ENCODE data around the gene POC5. TPM values are rescaled to one million over a fixed set of nuclear protein-coding genes. Genes with fewer than 3 reads are reported as not detected.

Gene POC5, protein sequence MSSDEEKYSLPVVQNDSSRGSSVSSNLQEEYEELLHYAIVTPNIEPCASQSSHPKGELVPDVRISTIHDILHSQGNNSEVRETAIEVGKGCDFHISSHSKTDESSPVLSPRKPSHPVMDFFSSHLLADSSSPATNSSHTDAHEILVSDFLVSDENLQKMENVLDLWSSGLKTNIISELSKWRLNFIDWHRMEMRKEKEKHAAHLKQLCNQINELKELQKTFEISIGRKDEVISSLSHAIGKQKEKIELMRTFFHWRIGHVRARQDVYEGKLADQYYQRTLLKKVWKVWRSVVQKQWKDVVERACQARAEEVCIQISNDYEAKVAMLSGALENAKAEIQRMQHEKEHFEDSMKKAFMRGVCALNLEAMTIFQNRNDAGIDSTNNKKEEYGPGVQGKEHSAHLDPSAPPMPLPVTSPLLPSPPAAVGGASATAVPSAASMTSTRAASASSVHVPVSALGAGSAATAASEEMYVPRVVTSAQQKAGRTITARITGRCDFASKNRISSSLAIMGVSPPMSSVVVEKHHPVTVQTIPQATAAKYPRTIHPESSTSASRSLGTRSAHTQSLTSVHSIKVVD
- polyA plus RNA-seq (2013, experiment 1 of 2), result 5.9 TPM
- 6.1 TPM for polyA plus RNA-seq (2013, experiment 2 of 2)

DNA sequence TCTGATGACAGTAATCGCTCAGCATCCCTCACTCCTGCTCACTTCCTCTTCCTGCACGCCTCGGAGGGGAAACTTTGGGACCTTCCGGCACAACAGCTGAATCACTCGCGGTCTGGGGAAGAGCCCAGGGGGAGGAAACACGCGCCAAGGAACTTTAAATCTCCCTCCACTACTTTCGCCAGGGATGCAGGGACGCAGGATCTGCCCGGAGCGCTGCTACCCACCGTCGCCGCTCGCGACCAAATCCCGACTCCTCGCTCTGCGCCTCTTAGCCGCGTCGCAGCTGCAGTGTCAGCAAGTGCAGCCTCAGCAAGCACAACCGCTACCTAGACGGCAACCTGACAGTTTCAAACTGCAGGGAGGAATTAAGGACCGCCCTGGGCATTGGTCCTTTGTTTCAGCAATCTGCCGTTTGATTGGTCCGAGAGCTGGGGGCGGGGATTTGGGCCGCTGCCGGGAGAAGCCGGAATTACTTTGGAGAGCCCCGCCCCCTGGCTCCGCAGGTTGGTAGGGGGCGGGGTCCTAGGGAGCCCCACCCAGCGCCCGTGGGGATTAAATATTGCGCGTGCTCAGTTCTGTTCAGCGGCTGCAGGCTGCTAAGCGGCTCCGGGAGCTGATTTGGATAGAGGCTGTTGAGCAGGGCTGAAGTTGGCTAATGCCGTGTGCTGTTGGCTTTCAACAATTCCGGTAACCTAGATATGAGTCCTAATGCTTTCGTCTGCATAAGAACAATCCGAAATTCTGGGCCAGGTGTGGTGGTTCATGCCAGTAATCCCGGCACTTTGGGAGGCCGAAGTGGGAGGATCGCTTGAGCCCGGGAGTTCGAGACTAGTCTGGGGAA is at the start of gene POC5:
Gene POC5 (minus strand): TSS at position 356 of the 841 bp plus-strand sequence. CDS start 4,500 bp downstream, outside the sequence.
- Histone ChIP-seq H2BK12ac (ENCODE audit: low read length in 2 of 2) (peak within 1 kb of the TSS in 1 of 2 experiments; percentile 40), H3K27ac (ENCODE audit: low read length, poor library complexity, severe bottlenecking) (peak within 1 kb of the TSS; percentile 80), H3K4me3 (ENCODE audit: insufficient read depth in 1 of 2, low read depth in 1 of 2, low read length in 2 of 2) (peak within 1 kb of the TSS; percentile 78 to 95), H3K4me1 (ENCODE audit: control insufficient read depth, insufficient read depth, low read depth, low read length) (peaks cover 2% of the 10 kb centered on the region), H3K18ac (ENCODE audit: low read depth in 1 of 2, low read length in 2 of 2) (peak within 1 kb of the TSS; percentile 65 to 91), H2BK5ac (ENCODE audit: low read depth, low read length, poor library complexity, severe bottlenecking) (no peak within 1 kb of the TSS), H3K9me3 (ENCODE audit: control insufficient read depth, low read length) (no peaks in the 10 kb centered on the region), H2AK5ac (ENCODE audit: low read length, severe bottlenecking) (no peak within 1 kb of the TSS), H3K14ac (ENCODE audit: low read length in 2 of 2) (peak within 1 kb of the TSS in 1 of 2 experiments; percentile 50), H3K4me2 (ENCODE audit: low read length, poor library complexity, severe bottlenecking) (peak within 1 kb of the TSS; percentile 67), H2BK15ac (ENCODE audit: low read depth, poor library complexity, severe bottlenecking) (no peak within 1 kb of the TSS), H2BK120ac (ENCODE audit: low read depth, low read length) (peak within 1 kb of the TSS; percentile 22), H4K91ac (ENCODE audit: low read length) (peak within 1 kb of the TSS; percentile 36), H2AFZ (ENCODE audit: low read depth, low read length) (peak within 1 kb of the TSS; percentile 86), H3K23ac (ENCODE audit: low read length in 2 of 2) (no peak within 1 kb of the TSS), H4K8ac (ENCODE audit: low read length) (peak within 1 kb of the TSS; percentile 96), H3K27me3 (ENCODE audit: control insufficient read depth in 1 of 2, insufficient read depth in 1 of 2, low read length in 2 of 2) (peaks cover 3 to 5% of the 10 kb centered on the region in 2 experiments), H3K9ac (ENCODE audit: low read length) (peak within 1 kb of the TSS; percentile 93), H3K79me1 (replicated peaks; ENCODE audit: low read length, poor library complexity, severe bottlenecking) (peaks cover 3% of the 10 kb centered on the region), H3K36me3 (ENCODE audit: control insufficient read depth in 1 of 2, insufficient read depth in 2 of 2, low read depth in 1 of 2, low read length in 2 of 2) (peaks cover 2 to 3% of the 10 kb centered on the region in 2 experiments), H3K4ac (ENCODE audit: low read depth in 1 of 2, low read length in 2 of 2) (peak within 1 kb of the TSS in 1 of 2 experiments; percentile 8)
- WGBS, result 17% methylated on average over 48 of the region's 51 CpGs
- DNase-seq, result peak; percentile 96

DNA sequence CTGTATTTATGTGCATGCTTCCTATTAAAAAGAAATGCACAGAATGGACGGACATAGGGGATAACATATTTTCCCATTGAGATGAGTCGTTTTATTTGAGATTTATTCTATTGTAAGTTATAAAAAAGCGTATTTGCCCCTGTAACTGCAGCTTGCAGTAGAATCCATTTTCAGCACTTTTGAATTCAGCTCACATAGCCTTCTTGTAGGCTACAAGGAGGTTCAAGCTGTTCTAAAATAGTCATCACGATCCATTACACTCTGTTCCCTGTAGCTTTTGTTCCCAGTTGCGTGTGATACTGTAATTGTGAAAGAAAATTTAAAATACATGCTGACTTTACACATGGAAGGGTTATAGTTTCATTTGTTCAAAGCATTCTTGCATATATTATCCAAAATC is 40.9 kb upstream of the POC5 start:
- no peak overlapping the region for H3K27ac ChIP-seq (ENCODE audit: low read length, poor library complexity, severe bottlenecking)

DNA sequence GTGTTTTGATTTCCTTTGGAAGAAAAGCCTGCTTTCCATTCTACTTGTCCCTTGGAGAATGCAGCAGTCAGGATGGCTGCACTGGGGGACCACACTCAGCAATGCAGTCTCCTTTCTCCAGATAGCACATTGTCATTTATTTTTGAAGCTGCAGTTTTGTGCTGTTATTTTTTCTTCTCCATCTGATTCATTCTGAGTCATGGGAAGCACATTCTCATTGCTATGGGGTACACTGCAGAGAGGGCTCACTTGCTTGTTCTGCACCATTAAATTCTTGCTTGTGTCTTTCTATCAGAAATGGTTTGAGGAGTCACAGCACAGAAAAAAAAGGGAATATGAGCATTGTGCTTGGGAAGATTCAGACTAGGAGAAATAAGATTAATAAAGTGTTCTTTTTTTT is 39.7 kb upstream of the POC5 start:
- no peak overlapping the region for H2AK5ac ChIP-seq (ENCODE audit: low read length, severe bottlenecking)
- no peak overlapping the region for H4K91ac ChIP-seq (ENCODE audit: low read length)
- no peak overlapping the region for H4K8ac ChIP-seq (ENCODE audit: low read length)
- peaks cover 0 to 4% of the 10 kb centered on the region in 2 experiments for H3K27me3 ChIP-seq (ENCODE audit: control insufficient read depth in 1 of 2, insufficient read depth in 1 of 2, low read length in 2 of 2)
- no peak for DNase-seq
- H2BK120ac ChIP-seq (ENCODE audit: low read depth, low read length), result no peak overlapping the region
- no peak overlapping the region for H3K4me3 ChIP-seq (ENCODE audit: insufficient read depth in 1 of 2, low read depth in 1 of 2, low read length in 2 of 2)
- no peaks in the 10 kb centered on the region for H3K36me3 ChIP-seq (ENCODE audit: control insufficient read depth in 1 of 2, insufficient read depth in 2 of 2, low read depth in 1 of 2, low read length in 2 of 2)
- H3K27ac ChIP-seq (ENCODE audit: low read length, poor library complexity, severe bottlenecking), result peak overlapping the region; percentile 66
- H3K9ac ChIP-seq (ENCODE audit: low read length), result no peak overlapping the region
- H3K18ac ChIP-seq (ENCODE audit: low read depth in 1 of 2, low read length in 2 of 2), result no peak overlapping the region
- H3K14ac ChIP-seq (ENCODE audit: low read length in 2 of 2), result no peak overlapping the region
- H2AFZ ChIP-seq (ENCODE audit: low read depth, low read length), result no peak overlapping the region
- H3K4me2 ChIP-seq (ENCODE audit: low read length, poor library complexity, severe bottlenecking), result no peak overlapping the region
- H3K4ac ChIP-seq (ENCODE audit: low read depth in 1 of 2, low read length in 2 of 2), result no peak overlapping the region
- H3K79me1 ChIP-seq (replicated peaks; ENCODE audit: low read length, poor library complexity, severe bottlenecking), result no peaks in the 10 kb centered on the region
- H2BK15ac ChIP-seq (ENCODE audit: low read depth, poor library complexity, severe bottlenecking), result no peak overlapping the region
- H3K9me3 ChIP-seq (ENCODE audit: control insufficient read depth, low read length), result no peaks in the 10 kb centered on the region
- no peak overlapping the region for H2BK5ac ChIP-seq (ENCODE audit: low read depth, low read length, poor library complexity, severe bottlenecking)
- no peak overlapping the region for H3K23ac ChIP-seq (ENCODE audit: low read length in 2 of 2)
- H3K4me1 ChIP-seq (ENCODE audit: control insufficient read depth, insufficient read depth, low read depth, low read length), result peaks cover 5% of the 10 kb centered on the region
- no peak overlapping the region for H2BK12ac ChIP-seq (ENCODE audit: low read length in 2 of 2)

More for the DNA sequence above, 40.9 kb upstream of the POC5 start:
- no peak overlapping the region for H2BK12ac ChIP-seq (ENCODE audit: low read length in 2 of 2)
- WGBS, result 80% methylated on average over 3 of the region's 5 CpGs
- H3K27me3 ChIP-seq (ENCODE audit: control insufficient read depth in 1 of 2, insufficient read depth in 1 of 2, low read length in 2 of 2), result peaks cover 0 to 4% of the 10 kb centered on the region in 2 experiments
- no peak overlapping the region for H4K91ac ChIP-seq (ENCODE audit: low read length)
- no peak overlapping the region for H3K4me2 ChIP-seq (ENCODE audit: low read length, poor library complexity, severe bottlenecking)
- H3K9ac ChIP-seq (ENCODE audit: low read length), result no peak overlapping the region
- no peak overlapping the region for H3K14ac ChIP-seq (ENCODE audit: low read length in 2 of 2)
- no peak overlapping the region for H2BK15ac ChIP-seq (ENCODE audit: low read depth, poor library complexity, severe bottlenecking)
- no peak overlapping the region for H2BK5ac ChIP-seq (ENCODE audit: low read depth, low read length, poor library complexity, severe bottlenecking)
- H3K36me3 ChIP-seq (ENCODE audit: control insufficient read depth in 1 of 2, insufficient read depth in 2 of 2, low read depth in 1 of 2, low read length in 2 of 2), result no peaks in the 10 kb centered on the region
- H3K18ac ChIP-seq (ENCODE audit: low read depth in 1 of 2, low read length in 2 of 2), result no peak overlapping the region
- no peak overlapping the region for H3K23ac ChIP-seq (ENCODE audit: low read length in 2 of 2)
- peaks cover 5% of the 10 kb centered on the region for H3K4me1 ChIP-seq (ENCODE audit: control insufficient read depth, insufficient read depth, low read depth, low read length)
- no peak overlapping the region for H2AK5ac ChIP-seq (ENCODE audit: low read length, severe bottlenecking)
- H3K79me1 ChIP-seq (replicated peaks; ENCODE audit: low read length, poor library complexity, severe bottlenecking), result no peaks in the 10 kb centered on the region
- no peak for DNase-seq
- H3K9me3 ChIP-seq (ENCODE audit: control insufficient read depth, low read length), result no peaks in the 10 kb centered on the region
- no peak overlapping the region for H2AFZ ChIP-seq (ENCODE audit: low read depth, low read length)
- H3K4me3 ChIP-seq (ENCODE audit: insufficient read depth in 1 of 2, low read depth in 1 of 2, low read length in 2 of 2), result no peak overlapping the region
- no peak overlapping the region for H4K8ac ChIP-seq (ENCODE audit: low read length)
- no peak overlapping the region for H3K4ac ChIP-seq (ENCODE audit: low read depth in 1 of 2, low read length in 2 of 2)
- no peak overlapping the region for H2BK120ac ChIP-seq (ENCODE audit: low read depth, low read length)

All from mesenchymal stem cell (in vitro differentiated cells and primary cell).